ENCODE results near the gene CREBBP. TPM values are rescaled to one million over a fixed set of nuclear protein-coding genes. Genes with fewer than 3 reads are reported as not detected.

CREBBP gene
- total RNA-seq, 1 donor, result 109 TPM

GRCh38 chr16:3808308-3809063 is 72.0 kb downstream of the CREBBP start:
- Histone ChIP-seq H3K4me3 (ENCODE audit: low read length) (no peak overlapping the region), H3K9me3 (ENCODE audit: low read depth, low read length) (no peaks in the 10 kb centered on the region), H3K27me3 (ENCODE audit: insufficient read depth, low read length) (no peaks in the 10 kb centered on the region), H3K4me1 (ENCODE audit: insufficient read depth, low read length) (peaks cover 31% of the 10 kb centered on the region)

GRCh38 chr16:3807425-3808123 is 72.9 kb downstream of the CREBBP start:
- Histone ChIP-seq H3K27me3 (ENCODE audit: insufficient read depth, low read length) (no peaks in the 10 kb centered on the region), H3K4me3 (ENCODE audit: low read length) (no peak overlapping the region), H3K4me1 (ENCODE audit: insufficient read depth, low read length) (peaks cover 34% of the 10 kb centered on the region), H3K9me3 (ENCODE audit: low read depth, low read length) (no peaks in the 10 kb centered on the region)

GRCh38 chr16:3804426-3805016 is 76.0 kb downstream of the CREBBP start:
- H3K4me1 ChIP-seq (ENCODE audit: insufficient read depth, low read length), result peaks cover 56% of the 10 kb centered on the region
- no peaks in the 10 kb centered on the region for H3K27me3 ChIP-seq (ENCODE audit: insufficient read depth, low read length)
- no peak overlapping the region for H3K4me3 ChIP-seq (ENCODE audit: low read length)
- H3K9me3 ChIP-seq (ENCODE audit: low read depth, low read length), result no peaks in the 10 kb centered on the region

- H3K4me1 ChIP-seq (ENCODE audit: insufficient read depth, low read length), result peaks cover 62% of the 10 kb centered on the region
- no peaks in the 10 kb centered on the region for H3K9me3 ChIP-seq (ENCODE audit: low read depth, low read length)
- H3K27me3 ChIP-seq (ENCODE audit: insufficient read depth, low read length), result no peaks in the 10 kb centered on the region
- no peak overlapping the region for H3K4me3 ChIP-seq (ENCODE audit: low read length)
Measured at GRCh38 chr16:3800477-3801270, 79.8 kb downstream of the CREBBP start.

- Histone ChIP-seq H3K27me3 (ENCODE audit: insufficient read depth, low read length) (no peaks in the 10 kb centered on the region), H3K9me3 (ENCODE audit: low read depth, low read length) (no peaks in the 10 kb centered on the region), H3K4me3 (ENCODE audit: low read length) (no peak overlapping the region), H3K4me1 (ENCODE audit: insufficient read depth, low read length) (peaks cover 62% of the 10 kb centered on the region)
Measured at GRCh38 chr16:3800019-3800418, 80.5 kb downstream of the CREBBP start.

- H3K27me3 ChIP-seq (ENCODE audit: insufficient read depth, low read length), result no peaks in the 10 kb centered on the region
- peaks cover 57% of the 10 kb centered on the region for H3K4me1 ChIP-seq (ENCODE audit: insufficient read depth, low read length)
- H3K9me3 ChIP-seq (ENCODE audit: low read depth, low read length), result no peaks in the 10 kb centered on the region
- no peak overlapping the region for H3K4me3 ChIP-seq (ENCODE audit: low read length)
Measured at GRCh38 chr16:3799354-3799753, 81.2 kb downstream of the CREBBP start.

GRCh38 chr16:3798838-3799237 is 81.7 kb downstream of the CREBBP start:
- no peaks in the 10 kb centered on the region for H3K9me3 ChIP-seq (ENCODE audit: low read depth, low read length)
- H3K4me3 ChIP-seq (ENCODE audit: low read length), result no peak overlapping the region
- H3K27me3 ChIP-seq (ENCODE audit: insufficient read depth, low read length), result no peaks in the 10 kb centered on the region
- peaks cover 56% of the 10 kb centered on the region for H3K4me1 ChIP-seq (ENCODE audit: insufficient read depth, low read length)

GRCh38 chr16:3797904-3798811 is 82.4 kb downstream of the CREBBP start:
- Histone ChIP-seq H3K9me3 (ENCODE audit: low read depth, low read length) (no peaks in the 10 kb centered on the region), H3K27me3 (ENCODE audit: insufficient read depth, low read length) (no peaks in the 10 kb centered on the region), H3K4me3 (ENCODE audit: low read length) (no peak overlapping the region), H3K4me1 (ENCODE audit: insufficient read depth, low read length) (peaks cover 56% of the 10 kb centered on the region)

- peaks cover 52% of the 10 kb centered on the region for H3K4me1 ChIP-seq (ENCODE audit: insufficient read depth, low read length)
- no peak overlapping the region for H3K4me3 ChIP-seq (ENCODE audit: low read length)
- no peaks in the 10 kb centered on the region for H3K27me3 ChIP-seq (ENCODE audit: insufficient read depth, low read length)
- no peaks in the 10 kb centered on the region for H3K9me3 ChIP-seq (ENCODE audit: low read depth, low read length)
Measured at GRCh38 chr16:3797473-3797872, 83.0 kb downstream of the CREBBP start.

- Histone ChIP-seq H3K4me3 (ENCODE audit: low read length) (no peak overlapping the region), H3K4me1 (ENCODE audit: insufficient read depth, low read length) (peaks cover 44% of the 10 kb centered on the region), H3K9me3 (ENCODE audit: low read depth, low read length) (no peaks in the 10 kb centered on the region), H3K27me3 (ENCODE audit: insufficient read depth, low read length) (no peaks in the 10 kb centered on the region)
Measured at GRCh38 chr16:3793161-3793576, 87.3 kb downstream of the CREBBP start.

GRCh38 chr16:3792472-3793012 is 88.0 kb downstream of the CREBBP start:
- peaks cover 40% of the 10 kb centered on the region for H3K4me1 ChIP-seq (ENCODE audit: insufficient read depth, low read length)
- H3K27me3 ChIP-seq (ENCODE audit: insufficient read depth, low read length), result no peaks in the 10 kb centered on the region
- H3K4me3 ChIP-seq (ENCODE audit: low read length), result no peak overlapping the region
- H3K9me3 ChIP-seq (ENCODE audit: low read depth, low read length), result no peaks in the 10 kb centered on the region

GRCh38 chr16:3791701-3792100 is 88.8 kb downstream of the CREBBP start:
- H3K4me1 ChIP-seq (ENCODE audit: insufficient read depth, low read length), result peaks cover 36% of the 10 kb centered on the region
- H3K4me3 ChIP-seq (ENCODE audit: low read length), result no peak overlapping the region
- H3K27me3 ChIP-seq (ENCODE audit: insufficient read depth, low read length), result no peaks in the 10 kb centered on the region
- H3K9me3 ChIP-seq (ENCODE audit: low read depth, low read length), result no peaks in the 10 kb centered on the region

GRCh38 chr16:3789375-3790099 is 91.0 kb downstream of the CREBBP start:
- H3K9me3 ChIP-seq (ENCODE audit: low read depth, low read length), result no peaks in the 10 kb centered on the region
- H3K27me3 ChIP-seq (ENCODE audit: insufficient read depth, low read length), result no peaks in the 10 kb centered on the region
- peaks cover 29% of the 10 kb centered on the region for H3K4me1 ChIP-seq (ENCODE audit: insufficient read depth, low read length)
- H3K4me3 ChIP-seq (ENCODE audit: low read length), result no peak overlapping the region

Data from mononuclear cell (primary cell).